ENCODE data around the gene CTNNA1. TPM values are rescaled to one million over a fixed set of nuclear protein-coding genes. Genes with fewer than 3 reads are reported as not detected.

The CTNNA1 gene
- polyA plus RNA-seq, 3 donors: 56.6 to 84.5 (median 66.2) TPM

DNA sequence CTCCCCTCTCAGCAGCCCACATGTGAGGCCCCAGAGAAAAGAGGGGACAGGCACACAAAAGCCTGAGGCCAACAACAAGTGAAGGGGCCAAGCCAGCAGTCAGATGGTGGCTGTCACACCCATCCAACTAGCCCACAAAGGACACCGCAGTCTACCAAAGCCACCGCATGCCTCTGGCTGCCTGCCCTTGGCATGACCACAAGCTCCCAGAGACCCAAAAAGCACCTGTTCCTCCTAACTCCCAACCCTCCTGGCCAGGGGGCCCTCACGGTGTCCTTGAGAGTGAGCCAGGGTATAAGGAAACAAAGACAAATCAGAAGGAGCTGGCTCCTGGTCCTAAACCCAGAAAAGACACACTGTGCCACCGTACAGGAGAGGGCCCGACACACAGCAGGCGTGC is 199.7 kb downstream of the CTNNA1 start:
- Histone ChIP-seq H3K4me1 (ENCODE audit: control insufficient read depth in 1 of 2, insufficient read depth in 2 of 2, low read length in 2 of 2) (peaks cover 21 to 25% of the 10 kb centered on the region in 2 donors), H3K9ac (ENCODE audit: insufficient read depth, low read length, poor library complexity, severe bottlenecking) (peak overlapping the region; percentile 30), H4K20me1 (ENCODE audit: insufficient read depth, low read length) (peaks cover 9% of the 10 kb centered on the region), H3K36me3 (replicated peaks in 1 of 2; ENCODE audit: control insufficient read depth in 1 of 2, insufficient read depth in 2 of 2, low read length in 2 of 2) (peaks cover 6 to 30% of the 10 kb centered on the region in 2 donors), H3K9me3 (replicated peaks in 1 of 2; ENCODE audit: control insufficient read depth in 1 of 2, insufficient read depth in 1 of 2, low read length in 2 of 2) (no peaks in the 10 kb centered on the region), H2AFZ (ENCODE audit: insufficient read depth, low read depth, low read length, poor library complexity, severe bottlenecking) (peak overlapping the region; percentile 46), H3K27ac (ENCODE audit: low read depth in 1 of 2, low read length in 2 of 2) (peak overlapping the region in 1 of 2 donors; percentile 20), H3K4me3 (replicated peaks in 1 of 3; ENCODE audit: low read depth in 2 of 3, low read length in 3 of 3) (peak overlapping the region in 1 of 3 experiments; percentile 26), H3K27me3 (ENCODE audit: control insufficient read depth in 2 of 2, insufficient read depth in 2 of 2, low read length in 2 of 2) (no peaks in the 10 kb centered on the region), H3K4me2 (replicated peaks; ENCODE audit: extremely low read depth, low read length, poor library complexity, severe bottlenecking) (peak overlapping the region; percentile 50), H3K79me2 (ENCODE audit: insufficient read depth, low read length) (no peaks in the 10 kb centered on the region)
- Mint-ChIP-seq H3K27me3 (ENCODE audit: low read depth in 3 of 3) (peaks cover 0 to 2% (median 0%) of the 10 kb centered on the region in 3 donors), H3K4me1 (peaks cover 33% of the 10 kb centered on the region), H3K9me3 (no peaks in the 10 kb centered on the region), H3K27ac (peak overlapping the region in 1 of 7 donors; percentile 11), H3K4me3 (peak overlapping the region; percentile 12 to 57), H3K36me3 (peaks cover 23 to 31% of the 10 kb centered on the region in 2 donors)
- 15% methylated on average over 4 of the region's 6 CpGs for WGBS (ENCODE audit: insufficient coverage)
- no peak for DNase-seq
- intact Hi-C loops (cut with micrococcal nuclease): no loop called here
- TF ChIP-seq, protein P1, sequence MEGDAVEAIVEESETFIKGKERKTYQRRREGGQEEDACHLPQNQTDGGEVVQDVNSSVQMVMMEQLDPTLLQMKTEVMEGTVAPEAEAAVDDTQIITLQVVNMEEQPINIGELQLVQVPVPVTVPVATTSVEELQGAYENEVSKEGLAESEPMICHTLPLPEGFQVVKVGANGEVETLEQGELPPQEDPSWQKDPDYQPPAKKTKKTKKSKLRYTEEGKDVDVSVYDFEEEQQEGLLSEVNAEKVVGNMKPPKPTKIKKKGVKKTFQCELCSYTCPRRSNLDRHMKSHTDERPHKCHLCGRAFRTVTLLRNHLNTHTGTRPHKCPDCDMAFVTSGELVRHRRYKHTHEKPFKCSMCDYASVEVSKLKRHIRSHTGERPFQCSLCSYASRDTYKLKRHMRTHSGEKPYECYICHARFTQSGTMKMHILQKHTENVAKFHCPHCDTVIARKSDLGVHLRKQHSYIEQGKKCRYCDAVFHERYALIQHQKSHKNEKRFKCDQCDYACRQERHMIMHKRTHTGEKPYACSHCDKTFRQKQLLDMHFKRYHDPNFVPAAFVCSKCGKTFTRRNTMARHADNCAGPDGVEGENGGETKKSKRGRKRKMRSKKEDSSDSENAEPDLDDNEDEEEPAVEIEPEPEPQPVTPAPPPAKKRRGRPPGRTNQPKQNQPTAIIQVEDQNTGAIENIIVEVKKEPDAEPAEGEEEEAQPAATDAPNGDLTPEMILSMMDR (IDR thresholded peaks at IDR 0.05): no peak

DNA sequence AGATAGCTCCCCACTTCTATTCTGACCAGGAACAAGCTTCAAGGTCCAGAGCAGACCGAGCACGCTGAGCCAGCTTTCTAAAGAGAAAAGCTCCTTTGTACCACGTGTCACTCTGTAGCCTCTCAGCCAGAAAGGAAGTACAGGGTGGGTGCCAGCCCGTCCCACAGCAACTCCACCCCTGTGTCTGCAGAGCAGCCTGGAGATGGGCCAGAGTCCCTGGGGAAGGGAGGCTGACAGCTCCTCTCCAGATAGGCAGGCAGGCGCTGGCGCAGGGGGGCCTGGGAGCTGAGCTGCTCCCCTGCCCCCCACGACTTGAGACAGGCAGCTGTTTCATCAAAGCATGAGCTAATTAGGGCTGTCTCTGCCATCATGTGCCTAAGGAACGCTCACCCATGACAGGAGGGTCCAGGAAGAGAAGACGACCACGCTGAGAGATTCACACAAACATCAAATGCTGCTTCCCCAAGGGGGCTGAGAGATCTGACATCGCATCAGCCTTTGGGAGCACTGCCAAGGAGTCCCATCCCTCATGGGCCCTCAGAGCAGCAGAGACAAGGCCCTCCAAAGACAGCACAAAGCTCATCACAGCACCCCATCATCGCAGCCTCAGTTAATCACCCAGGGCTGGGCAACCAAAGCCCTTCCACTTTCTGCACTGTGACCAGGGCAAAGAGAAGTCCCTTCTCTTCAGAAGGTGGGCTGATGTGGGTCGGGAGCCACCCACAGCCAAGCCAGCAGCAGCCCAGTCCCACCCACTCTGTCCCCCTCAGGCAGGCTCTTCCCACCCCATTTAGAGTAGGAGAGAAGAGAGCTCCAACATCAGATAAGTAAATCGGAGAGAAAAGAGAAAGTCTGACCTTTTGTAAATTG is 200.4 kb downstream of the CTNNA1 start:
- Histone ChIP-seq H3K4me1 (ENCODE audit: control insufficient read depth in 1 of 2, insufficient read depth in 2 of 2, low read length in 2 of 2) (peaks cover 21 to 25% of the 10 kb centered on the region in 2 donors), H3K4me2 (replicated peaks; ENCODE audit: extremely low read depth, low read length, poor library complexity, severe bottlenecking) (peak overlapping the region; percentile 50), H2AFZ (ENCODE audit: insufficient read depth, low read depth, low read length, poor library complexity, severe bottlenecking) (peak overlapping the region; percentile 46), H3K36me3 (replicated peaks in 1 of 2; ENCODE audit: control insufficient read depth in 1 of 2, insufficient read depth in 2 of 2, low read length in 2 of 2) (peaks cover 6 to 29% of the 10 kb centered on the region in 2 donors), H3K79me2 (ENCODE audit: insufficient read depth, low read length) (no peaks in the 10 kb centered on the region), H4K20me1 (ENCODE audit: insufficient read depth, low read length) (peaks cover 9% of the 10 kb centered on the region), H3K4me3 (replicated peaks in 1 of 3; ENCODE audit: low read depth in 2 of 3, low read length in 3 of 3) (peak overlapping the region in 1 of 3 experiments; percentile 26), H3K27ac (ENCODE audit: low read depth in 1 of 2, low read length in 2 of 2) (peak overlapping the region; percentile 20 to 22), H3K9me3 (replicated peaks in 1 of 2; ENCODE audit: control insufficient read depth in 1 of 2, insufficient read depth in 1 of 2, low read length in 2 of 2) (no peaks in the 10 kb centered on the region), H3K27me3 (ENCODE audit: control insufficient read depth in 2 of 2, insufficient read depth in 2 of 2, low read length in 2 of 2) (no peaks in the 10 kb centered on the region), H3K9ac (ENCODE audit: insufficient read depth, low read length, poor library complexity, severe bottlenecking) (peak overlapping the region; percentile 30)
- Mint-ChIP-seq H3K9me3 (no peaks in the 10 kb centered on the region), H3K27ac (peak overlapping the region in 3 of 7 donors; percentile 11 to 69 (median 42)), H3K36me3 (peaks cover 19 to 29% of the 10 kb centered on the region in 2 donors), H3K27me3 (ENCODE audit: low read depth in 3 of 3) (peaks cover 0 to 1% (median 0%) of the 10 kb centered on the region in 3 donors), H3K4me1 (peaks cover 33% of the 10 kb centered on the region), H3K4me3 (peak overlapping the region; percentile 4 to 57)
- 23% methylated on average over 13 of the region's 14 CpGs for WGBS (ENCODE audit: insufficient coverage)
- intact Hi-C loops (cut with micrococcal nuclease): no loop called here
- TF ChIP-seq, protein P1 (IDR thresholded peaks at IDR 0.05): no peak
- peak; percentile 27 to 44 (median 37) for DNase-seq

Data from CD14-positive monocyte (primary cell).